Measurements from ENCODE around the gene ANKS1B.

ANKS1B gene

GRCh38 chr12:98895086-98895651 is 1089.6 kb downstream of the ANKS1B start:
- in situ Hi-C loops (cut with MboI; ENCODE audit: low sequenced_read_pairs, unreplicated experiment), result no loop called here
- DNase-seq (ENCODE audit: low spot score), result peak; percentile 25

GRCh38 chr12:98894412-98895085 is 1090.2 kb downstream of the ANKS1B start:
- in situ Hi-C loops (cut with MboI; ENCODE audit: low sequenced_read_pairs, unreplicated experiment), result no loop called here
- no peak for TF ChIP-seq CTCF (IDR thresholded peaks at IDR 0.05; ENCODE audit: borderline replicate concordance, control extremely low read depth, extremely low read depth, insufficient read depth, missing control alignments)
- peak; percentile 34 for DNase-seq (ENCODE audit: low spot score)

More at GRCh38 chr12:98895086-98895651, 1089.6 kb downstream of the ANKS1B start:
- no peak for TF ChIP-seq CTCF (IDR thresholded peaks at IDR 0.05; ENCODE audit: borderline replicate concordance, control extremely low read depth, extremely low read depth, insufficient read depth, missing control alignments)

GRCh38 chr12:98893675-98894411 is 1090.9 kb downstream of the ANKS1B start:
- no peak for TF ChIP-seq CTCF (IDR thresholded peaks at IDR 0.05; ENCODE audit: borderline replicate concordance, control extremely low read depth, extremely low read depth, insufficient read depth, missing control alignments)
- DNase-seq (ENCODE audit: low spot score), result no peak
- in situ Hi-C loops (cut with MboI; ENCODE audit: low sequenced_read_pairs, unreplicated experiment), result no loop called here

- TF ChIP-seq CTCF (IDR thresholded peaks at IDR 0.05; ENCODE audit: borderline replicate concordance, control extremely low read depth, extremely low read depth, insufficient read depth, missing control alignments), result no peak
- in situ Hi-C loops (cut with MboI; ENCODE audit: low sequenced_read_pairs, unreplicated experiment), result no loop called here
- DNase-seq (ENCODE audit: low spot score), result no peak
Measured at GRCh38 chr12:98893126-98893674, 1091.5 kb downstream of the ANKS1B start.

GRCh38 chr12:98885778-98886177 is 1099.0 kb downstream of the ANKS1B start:
- in situ Hi-C loops (cut with MboI; ENCODE audit: low sequenced_read_pairs, unreplicated experiment), result no loop called here
- TF ChIP-seq CTCF (IDR thresholded peaks at IDR 0.05; ENCODE audit: borderline replicate concordance, control extremely low read depth, extremely low read depth, insufficient read depth, missing control alignments), result no peak
- no peak for DNase-seq (ENCODE audit: low spot score)

- no peak for DNase-seq (ENCODE audit: low spot score)
- no peak for TF ChIP-seq CTCF (IDR thresholded peaks at IDR 0.05; ENCODE audit: borderline replicate concordance, control extremely low read depth, extremely low read depth, insufficient read depth, missing control alignments)
- in situ Hi-C loops (cut with MboI; ENCODE audit: low sequenced_read_pairs, unreplicated experiment), result no loop called here
Measured at GRCh38 chr12:98883231-98883630, 1101.5 kb downstream of the ANKS1B start.

All from GM13976 (cell line).